ENCODE measurements around the gene THRB. TPM values are rescaled to one million over a fixed set of nuclear protein-coding genes. Genes with fewer than 3 reads are reported as not detected.

The THRB gene
- total RNA-seq, 2 donors from 2014 or later = 0.24 to 0.26 TPM

DNA sequence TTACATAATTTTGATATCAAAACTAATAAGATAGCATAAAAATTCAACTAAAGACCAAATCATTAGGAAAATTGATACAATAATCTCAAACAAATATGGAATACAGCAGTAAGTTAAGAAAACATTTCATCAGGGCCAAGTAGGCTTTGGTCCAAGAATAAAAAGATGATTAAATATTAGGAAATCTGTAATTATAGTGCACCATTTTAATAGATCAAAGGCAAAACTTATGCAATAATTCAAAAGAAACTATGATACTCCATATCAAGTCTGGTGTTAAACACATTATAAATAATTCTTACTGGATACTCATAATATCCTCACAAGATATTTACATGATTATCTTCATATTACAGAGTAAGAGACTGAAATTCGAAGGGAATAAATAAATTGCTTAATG, 51.2 kb downstream of the THRB start:
- WGBS, 2 experiments (ENCODE audit: insufficient coverage in 1 of 2, insufficient read length in 1 of 2) = no CpG with 5 or more reads among the region's 1 CpG
- no peak overlapping the region for H3K4me3 Mint-ChIP-seq
- H3K4me3 ChIP-seq (ENCODE audit: low read length) = no peak overlapping the region
- H3K27me3 Mint-ChIP-seq (ENCODE audit: insufficient read depth) = no peaks in the 10 kb centered on the region
- no peaks in the 10 kb centered on the region for H3K36me3 ChIP-seq (ENCODE audit: control insufficient read depth, insufficient read depth, low read length)
- H3K9ac ChIP-seq (ENCODE audit: extremely low read depth, low read length, poor library complexity, severe bottlenecking) = no peak overlapping the region
- peaks cover 12% of the 10 kb centered on the region for H3K27me3 ChIP-seq (ENCODE audit: control insufficient read depth, insufficient read depth, low read length, poor library complexity, severe bottlenecking)
- no peak overlapping the region for H3K27ac Mint-ChIP-seq
- no peaks in the 10 kb centered on the region for H3K36me3 Mint-ChIP-seq (ENCODE audit: low read depth)
- no peak for DNase-seq
- no peak overlapping the region for H3K27ac ChIP-seq (ENCODE audit: low read depth, low read length)
- H3K4me1 Mint-ChIP-seq = no peaks in the 10 kb centered on the region
- H3K9me3 ChIP-seq (ENCODE audit: control insufficient read depth, low read length) = no peaks in the 10 kb centered on the region
- no peaks in the 10 kb centered on the region for H3K4me1 ChIP-seq (ENCODE audit: control insufficient read depth, insufficient read depth, low read length)
- no peaks in the 10 kb centered on the region for H3K9me3 Mint-ChIP-seq
- TF ChIP-seq, protein P1, sequence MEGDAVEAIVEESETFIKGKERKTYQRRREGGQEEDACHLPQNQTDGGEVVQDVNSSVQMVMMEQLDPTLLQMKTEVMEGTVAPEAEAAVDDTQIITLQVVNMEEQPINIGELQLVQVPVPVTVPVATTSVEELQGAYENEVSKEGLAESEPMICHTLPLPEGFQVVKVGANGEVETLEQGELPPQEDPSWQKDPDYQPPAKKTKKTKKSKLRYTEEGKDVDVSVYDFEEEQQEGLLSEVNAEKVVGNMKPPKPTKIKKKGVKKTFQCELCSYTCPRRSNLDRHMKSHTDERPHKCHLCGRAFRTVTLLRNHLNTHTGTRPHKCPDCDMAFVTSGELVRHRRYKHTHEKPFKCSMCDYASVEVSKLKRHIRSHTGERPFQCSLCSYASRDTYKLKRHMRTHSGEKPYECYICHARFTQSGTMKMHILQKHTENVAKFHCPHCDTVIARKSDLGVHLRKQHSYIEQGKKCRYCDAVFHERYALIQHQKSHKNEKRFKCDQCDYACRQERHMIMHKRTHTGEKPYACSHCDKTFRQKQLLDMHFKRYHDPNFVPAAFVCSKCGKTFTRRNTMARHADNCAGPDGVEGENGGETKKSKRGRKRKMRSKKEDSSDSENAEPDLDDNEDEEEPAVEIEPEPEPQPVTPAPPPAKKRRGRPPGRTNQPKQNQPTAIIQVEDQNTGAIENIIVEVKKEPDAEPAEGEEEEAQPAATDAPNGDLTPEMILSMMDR (conservative IDR thresholded peaks at IDR 0.05) = no peak

DNA sequence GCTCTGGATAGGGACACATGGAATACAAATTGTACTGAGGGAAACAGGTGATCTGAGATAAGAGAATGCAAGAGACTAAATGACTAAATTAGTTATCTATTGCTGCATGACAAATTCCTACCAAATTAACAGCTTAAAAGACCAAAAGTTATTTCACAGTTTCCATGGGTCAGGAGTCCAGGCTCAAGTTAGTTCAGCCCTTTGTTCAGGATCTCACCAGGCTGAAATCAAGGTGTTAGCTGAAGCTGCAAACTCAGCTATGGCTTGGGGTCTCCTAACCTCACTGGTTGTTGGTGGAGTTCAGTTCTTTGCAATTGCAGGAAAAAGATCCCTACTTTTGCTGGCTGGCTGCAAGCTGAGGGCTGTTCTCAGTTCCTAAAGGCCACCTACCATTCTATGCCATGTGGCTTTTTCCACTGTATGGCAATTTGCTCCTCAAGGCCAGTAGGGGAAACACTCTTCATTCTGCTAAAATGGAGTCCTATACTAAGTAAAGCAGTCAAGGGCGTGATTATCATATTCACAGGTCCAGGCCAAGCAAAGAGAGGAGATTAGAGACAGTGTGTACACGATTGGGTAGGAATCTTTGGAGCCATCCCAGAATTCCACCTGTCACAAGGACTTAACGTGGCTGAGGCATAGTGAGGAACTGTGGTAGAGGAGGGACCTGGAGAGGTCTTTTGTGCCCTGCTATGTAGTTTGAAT, 53.7 kb downstream of the THRB start:
- no peaks in the 10 kb centered on the region for H3K4me1 ChIP-seq (ENCODE audit: control insufficient read depth, insufficient read depth, low read length)
- no peaks in the 10 kb centered on the region for H3K36me3 ChIP-seq (ENCODE audit: control insufficient read depth, insufficient read depth, low read length)
- H3K9me3 ChIP-seq (ENCODE audit: control insufficient read depth, low read length) = no peaks in the 10 kb centered on the region
- no peak overlapping the region for H3K9ac ChIP-seq (ENCODE audit: extremely low read depth, low read length, poor library complexity, severe bottlenecking)
- no peaks in the 10 kb centered on the region for H3K36me3 Mint-ChIP-seq (ENCODE audit: low read depth)
- no peaks in the 10 kb centered on the region for H3K4me1 Mint-ChIP-seq
- TF ChIP-seq, protein P1 (conservative IDR thresholded peaks at IDR 0.05) = peak; percentile 37
- no peak overlapping the region for H3K4me3 Mint-ChIP-seq
- H3K27me3 Mint-ChIP-seq (ENCODE audit: insufficient read depth) = peaks cover 6% of the 10 kb centered on the region
- no peak overlapping the region for H3K27ac ChIP-seq (ENCODE audit: low read depth, low read length)
- 85 to 87% methylated on average over 3 of the region's 3 CpGs for WGBS, 2 experiments (ENCODE audit: insufficient coverage in 1 of 2, insufficient read length in 1 of 2)
- H3K27ac Mint-ChIP-seq = no peak overlapping the region
- no peak overlapping the region for H3K4me3 ChIP-seq (ENCODE audit: low read length)
- H3K9me3 Mint-ChIP-seq = no peaks in the 10 kb centered on the region
- DNase-seq = no peak
- H3K27me3 ChIP-seq (ENCODE audit: control insufficient read depth, insufficient read depth, low read length, poor library complexity, severe bottlenecking) = peaks cover 28% of the 10 kb centered on the region

GRCh38 chr3:24439021-24439420, 55.6 kb downstream of the THRB start:
- Histone ChIP-seq H3K4me3 (ENCODE audit: low read length) (no peak overlapping the region), H3K27me3 (ENCODE audit: control insufficient read depth, insufficient read depth, low read length, poor library complexity, severe bottlenecking) (peaks cover 47% of the 10 kb centered on the region), H3K4me1 (ENCODE audit: control insufficient read depth, insufficient read depth, low read length) (peaks cover 2% of the 10 kb centered on the region), H3K9me3 (ENCODE audit: control insufficient read depth, low read length) (no peaks in the 10 kb centered on the region), H3K27ac (ENCODE audit: low read depth, low read length) (no peak overlapping the region), H3K36me3 (ENCODE audit: control insufficient read depth, insufficient read depth, low read length) (no peaks in the 10 kb centered on the region), H3K9ac (ENCODE audit: extremely low read depth, low read length, poor library complexity, severe bottlenecking) (no peak overlapping the region)
- Mint-ChIP-seq H3K27me3 (ENCODE audit: insufficient read depth) (peaks cover 19% of the 10 kb centered on the region), H3K4me1 (no peaks in the 10 kb centered on the region), H3K36me3 (ENCODE audit: low read depth) (no peaks in the 10 kb centered on the region), H3K27ac (no peak overlapping the region), H3K4me3 (no peak overlapping the region), H3K9me3 (no peaks in the 10 kb centered on the region)
- no peak for DNase-seq
- TF ChIP-seq, protein P1 (conservative IDR thresholded peaks at IDR 0.05) = no peak
- WGBS, 2 experiments (ENCODE audit: insufficient coverage in 1 of 2, insufficient read length in 1 of 2) = 95% methylated on average over 3 of the region's 4 CpGs; no CpG with 5 or more reads in 1 of the 2 experiments
